Natural killer cell (primary cell): Measurements from ENCODE around the gene MED13. TPM values are rescaled to one million over a fixed set of nuclear protein-coding genes. Genes with fewer than 3 reads are reported as not detected.

Experiments used
- ATAC-seq, 3 donors: fragments of 150-1000 bp in 2 of 3; fragments of 200-7000 bp in 1 of 3; cut with Tn5 transposase; 1 replicate in 1 of 3; 2 replicates in 2 of 3; pipeline ENCODE4 v1.10.0; 2021; ENCODE audit warnings: mild to moderate bottlenecking in 2 of 3, moderate library complexity in 2 of 3
- DNase-seq, 2 donors: peaks; one replicate each; pipeline versions ENCODE4 v3.0.0 to v3.0.0-alpha.2; 2013 to 2021; ENCODE audit warnings: mixed read lengths in 1 of 2
- H3K27ac ChIP-seq: one replicate; pipeline ENCODE4 v1.5.1; 2013; ENCODE audit warnings: mild to moderate bottlenecking, low read length
- H3K27me3 ChIP-seq: one replicate; pipeline ENCODE4 v1.6.1; 2013; ENCODE audit warnings: low read length; ENCODE audit not compliant: control insufficient read depth, insufficient read depth
- H3K36me3 ChIP-seq: one replicate; pipeline ENCODE4 v1.6.1; 2013; ENCODE audit warnings: low read length; ENCODE audit not compliant: control insufficient read depth, insufficient read depth
- H3K4me1 ChIP-seq: one replicate; pipeline ENCODE4 v1.6.1; 2013; ENCODE audit warnings: low read length; ENCODE audit not compliant: control insufficient read depth, insufficient read depth
- H3K4me3 ChIP-seq: one replicate; pipeline ENCODE4 v1.5.1; 2013; ENCODE audit warnings: low read length
- H3K9me3 ChIP-seq: one replicate; pipeline ENCODE4 v1.6.1; 2013; ENCODE audit warnings: low read length; ENCODE audit not compliant: control insufficient read depth, insufficient read depth
- H3K27ac Mint-ChIP-seq, 2 donors: one replicate each; pipeline ENCODE4 v1.8.0; 2022; ENCODE audit warnings: mild to moderate bottlenecking in 2 of 2, mixed read lengths in 2 of 2, moderate library complexity in 1 of 2
- H3K27me3 Mint-ChIP-seq, 2 donors: one replicate each; pipeline ENCODE4 v1.8.0; 2022; ENCODE audit warnings: low read depth in 2 of 2, mixed read lengths in 2 of 2
- H3K36me3 Mint-ChIP-seq: one replicate; pipeline ENCODE4 v1.8.0; 2022; ENCODE audit warnings: mixed read lengths
- H3K4me1 Mint-ChIP-seq, 2 donors: one replicate each; pipeline ENCODE4 v1.8.0; 2022; ENCODE audit warnings: mixed read lengths in 2 of 2
- H3K4me3 Mint-ChIP-seq: one replicate; pipeline ENCODE4 v1.8.0; 2022; ENCODE audit warnings: mild to moderate bottlenecking, moderate library complexity, mixed read lengths
- H3K9me3 Mint-ChIP-seq, 2 donors: one replicate each; pipeline ENCODE4 v1.8.0; 2022; ENCODE audit warnings: mixed read lengths in 2 of 2
- CTCF ChIP-seq: fragments of 200-600 bp; IDR thresholded peaks from one replicate; pipeline ENCODE4 v1.8.0; 2022; ENCODE audit warnings: antibody characterized with exemption
- WGBS: methylation state at CpG from one replicate; pipeline ENCODE4 v1.1.7; 2013; ENCODE audit warnings: missing lambda C conversion rate; ENCODE audit not compliant: insufficient coverage; 5-methylcytosine and 5-hydroxymethylcytosine counted together
- intact Hi-C: fragments of 100-400 bp; cut with micrococcal nuclease; formaldehyde crosslinking; loops from one replicate; pipeline ENCODE4 v1.14.2; 2022
- total RNA-seq, 4 donors: library from RNA; stranded (reverse); fragments of 120-200 nt in 1 of 4; gene quantifications; one replicate each; pipeline versions ENCODE4 v1.2.3 to v1.2.4, GENCODE V29; 2013 to 2022

The MED13 gene
- total RNA-seq, 3 donors from 2014 or later (not counting 1 experiment from before 2014, with no cell fraction given): 107 to 122 (median 116) TPM

- Mint-ChIP-seq H3K36me3 (no peaks in the 10 kb centered on the region), H3K4me3 (no peak overlapping the region), H3K4me1 (peaks cover 0 to 5% of the 10 kb centered on the region in 2 donors), H3K9me3 (no peaks in the 10 kb centered on the region), H3K27ac (no peak overlapping the region), H3K27me3 (peaks cover 0 to 6% of the 10 kb centered on the region in 2 donors)
- ATAC-seq: no peak
- no peaks in the 10 kb centered on the region for H3K9me3 ChIP-seq
- no peak overlapping the region for H3K4me3 ChIP-seq
- intact Hi-C loops: no loop called here
- TF ChIP-seq CTCF: no peak
- no peak for DNase-seq
- H3K36me3 ChIP-seq: no peaks in the 10 kb centered on the region
- no peak overlapping the region for H3K27ac ChIP-seq
- no peaks in the 10 kb centered on the region for H3K27me3 ChIP-seq
- WGBS: 100% methylated on average over 1 of the region's 2 CpGs
- H3K4me1 ChIP-seq: no peaks in the 10 kb centered on the region
Measured at GRCh38 chr17:62099532-62099931, 34.5 kb upstream of the MED13 start.

- Mint-ChIP-seq H3K27ac (no peak overlapping the region), H3K4me1 (peaks cover 0 to 5% of the 10 kb centered on the region in 2 donors), H3K27me3 (peaks cover 0 to 6% of the 10 kb centered on the region in 2 donors), H3K4me3 (no peak overlapping the region), H3K9me3 (no peaks in the 10 kb centered on the region), H3K36me3 (no peaks in the 10 kb centered on the region)
- no peak for TF ChIP-seq CTCF
- Histone ChIP-seq H3K36me3 (no peaks in the 10 kb centered on the region), H3K4me1 (no peaks in the 10 kb centered on the region), H3K27ac (no peak overlapping the region), H3K4me3 (no peak overlapping the region), H3K27me3 (no peaks in the 10 kb centered on the region), H3K9me3 (no peaks in the 10 kb centered on the region)
- 37% methylated on average over 4 of the region's 4 CpGs for WGBS
- intact Hi-C loops: no loop called here
- ATAC-seq: peak in 2 of 3 donors; percentile 26 to 40
- no peak for DNase-seq
Measured at GRCh38 chr17:62098623-62099231, 33.6 kb upstream of the MED13 start.

- Mint-ChIP-seq H3K4me1 (peaks cover 0 to 5% of the 10 kb centered on the region in 2 donors), H3K9me3 (no peaks in the 10 kb centered on the region), H3K4me3 (no peak overlapping the region), H3K36me3 (no peaks in the 10 kb centered on the region), H3K27ac (no peak overlapping the region), H3K27me3 (peaks cover 0 to 8% of the 10 kb centered on the region in 2 donors)
- H3K4me3 ChIP-seq: no peak overlapping the region
- no peaks in the 10 kb centered on the region for H3K36me3 ChIP-seq
- no peaks in the 10 kb centered on the region for H3K27me3 ChIP-seq
- ATAC-seq: no peak
- intact Hi-C loops: no loop called here
- WGBS: 90% methylated on average over 3 of the region's 3 CpGs
- no peaks in the 10 kb centered on the region for H3K4me1 ChIP-seq
- no peak overlapping the region for H3K27ac ChIP-seq
- no peak for TF ChIP-seq CTCF
- DNase-seq: no peak
- no peaks in the 10 kb centered on the region for H3K9me3 ChIP-seq
Measured at GRCh38 chr17:62096401-62096670, 31.3 kb upstream of the MED13 start.

- Histone ChIP-seq H3K4me3 (no peak overlapping the region), H3K27ac (no peak overlapping the region), H3K27me3 (no peaks in the 10 kb centered on the region), H3K9me3 (no peaks in the 10 kb centered on the region), H3K4me1 (no peaks in the 10 kb centered on the region), H3K36me3 (no peaks in the 10 kb centered on the region)
- no peak for TF ChIP-seq CTCF
- no peaks in the 10 kb centered on the region for H3K36me3 Mint-ChIP-seq
- H3K4me3 Mint-ChIP-seq: no peak overlapping the region
- peaks cover 0 to 8% of the 10 kb centered on the region in 2 donors for H3K27me3 Mint-ChIP-seq
- H3K27ac Mint-ChIP-seq: no peak overlapping the region
- WGBS: 37% methylated on average over 2 of the region's 2 CpGs
- peaks cover 0 to 5% of the 10 kb centered on the region in 2 donors for H3K4me1 Mint-ChIP-seq
- DNase-seq: no peak
- no peaks in the 10 kb centered on the region for H3K9me3 Mint-ChIP-seq
- intact Hi-C loops: no loop called here
- no peak for ATAC-seq
Measured at GRCh38 chr17:62094175-62094574, 29.1 kb upstream of the MED13 start.
